Psoas muscle (tissue), 8 donors: ENCODE results near the gene ADGRG6. TPM values are rescaled to one million over a fixed set of nuclear protein-coding genes. Genes with fewer than 3 reads are reported as not detected.
"Not testable (repeated sequence)": the region's sequence is repeated elsewhere in the genome, so short reads cannot be mapped to it uniquely, and the experiment has no call there.

Source experiments
- ATAC-seq, 4 donors: fragments of 200-7000 bp; cut with Tn5 transposase; one replicate each; pipeline ENCODE4 v1.9.1; 2020; ENCODE audit warnings: moderate library complexity in 3 of 4, mild to moderate bottlenecking in 2 of 4
- DNase-seq, 2 donors: peaks; one replicate each; pipeline ENCODE4 v3.0.0-alpha.2; 2020
- H3K27ac ChIP-seq: fragments of 200-600 bp; one replicate; pipeline ENCODE4 v1.8.0; 2022
- H3K27me3 ChIP-seq, 3 donors: fragments of 200-600 bp in 1 of 3; one replicate each; pipeline versions ENCODE4 v1.6.1 to v1.8.0; 2013 to 2022; ENCODE audit warnings: low read length in 2 of 3, mild to moderate bottlenecking in 2 of 3, moderate library complexity in 1 of 3; ENCODE audit not compliant: insufficient read depth in 3 of 3
- H3K36me3 ChIP-seq, 2 donors: fragments of 200-600 bp in 1 of 2; one replicate each; pipeline versions ENCODE4 v1.6.1 to v1.8.0; 2013 to 2022; ENCODE audit warnings: low read depth in 1 of 2, mild to moderate bottlenecking in 1 of 2, moderate library complexity in 1 of 2; ENCODE audit not compliant: insufficient read depth in 1 of 2
- H3K4me1 ChIP-seq: fragments of 200-600 bp; one replicate; pipeline ENCODE4 v1.8.0; 2022
- H3K4me3 ChIP-seq: fragments of 200-600 bp; one replicate; pipeline ENCODE4 v1.8.0; 2022; ENCODE audit warnings: mild to moderate bottlenecking
- H3K9me3 ChIP-seq: fragments of 200-600 bp; one replicate; pipeline ENCODE4 v1.8.0; 2022
- CTCF ChIP-seq: fragments of 200-600 bp; IDR thresholded peaks from one replicate; pipeline ENCODE4 v1.8.0; 2022; ENCODE audit warnings: antibody characterized with exemption
- WGBS, 3 donors: extraction: QIAGEN DNeasy Blood & Tissue Kit; methylation state at CpG; one replicate each; pipeline versions ENCODE4 v1.1.6 to v1.1.7; 2013; 5-methylcytosine and 5-hydroxymethylcytosine counted together
- intact Hi-C, 2 donors: fragments of 100-400 bp; cut with DNase I; formaldehyde crosslinking; loops; one replicate each; pipeline versions ENCODE4 v1.11.0 to v1.14.2; 2022
- polyA plus RNA-seq, 3 donors: library from polyadenylated mRNA; stranded (reverse); fragments of 200-250 nt; gene quantifications; one replicate each; pipeline ENCODE4 v1.2.3, GENCODE V29; 2013
- total RNA-seq, 4 donors: library from RNA; stranded (reverse); fragmentation: NEBNext Ultra II Directional in 2 of 4; extraction: Animal tissue kit (Norgen Biotek cat#: 25700) in 2 of 4; gene quantifications; one replicate each; pipeline versions ENCODE4 v1.2.1 to v1.2.4, GENCODE V29; 2021 to 2023
- donor health status: healthy with polysubstance abuse.
- donor health status: DM: no; HTN: no; CAD: no; lungs with moderate emphysema.
- donor health status: Bipolar disorder and iron deficiency.
- donor health status: healthy.
- donor health status: DM: yes; HTN: yes; CAD: no.
- donor health status: DM: no; HTN: no; CAD: no.
- donor health status: DM: no; HTN: no; CAD: no.
- donor health status: DM: yes; HTN: yes; CAD: no.

Gene ADGRG6
- total and polyA plus RNA-seq, 7 donors, result 0.32 to 2.3 (median 0.59) TPM

- no peak for TF ChIP-seq CTCF
- WGBS, 3 donors, result 46 to 50% (median 48%) methylated on average over 5 of the region's 5 CpGs
- H3K27ac ChIP-seq, result no peak overlapping the region
- DNase-seq (no peak), ATAC-seq (no peak)
- intact Hi-C loops, result no loop called here
- H3K9me3 ChIP-seq, result no peaks in the 10 kb centered on the region
- no peaks in the 10 kb centered on the region for H3K27me3 ChIP-seq
- no peaks in the 10 kb centered on the region for H3K36me3 ChIP-seq
- H3K4me1 ChIP-seq, result no peaks in the 10 kb centered on the region
- H3K4me3 ChIP-seq, result no peak overlapping the region
Observed at GRCh38 chr6:142279350-142280180, 22.2 kb upstream of the ADGRG6 start.

GRCh38 chr6:142280265-142280664 lies 21.5 kb upstream of the ADGRG6 start:
- H3K27ac ChIP-seq, result no peak overlapping the region
- no peak for TF ChIP-seq CTCF
- no peaks in the 10 kb centered on the region for H3K9me3 ChIP-seq
- H3K27me3 ChIP-seq, result no peaks in the 10 kb centered on the region
- no peaks in the 10 kb centered on the region for H3K36me3 ChIP-seq
- DNase-seq (no peak), ATAC-seq (no peak)
- 86 to 95% (median 92%) methylated on average over 1 of the region's 1 CpG for WGBS, 3 donors
- intact Hi-C loops, result no loop called here
- H3K4me1 ChIP-seq, result no peaks in the 10 kb centered on the region
- H3K4me3 ChIP-seq, result no peak overlapping the region

GRCh38 chr6:142280927-142281326 lies 20.9 kb upstream of the ADGRG6 start:
- no peak overlapping the region for H3K4me3 ChIP-seq
- no peak for TF ChIP-seq CTCF
- H3K27me3 ChIP-seq, result no peaks in the 10 kb centered on the region
- intact Hi-C loops, result no loop called here
- H3K27ac ChIP-seq, result no peak overlapping the region
- ATAC-seq (no peak), DNase-seq (no peak)
- H3K36me3 ChIP-seq, result no peaks in the 10 kb centered on the region
- no peaks in the 10 kb centered on the region for H3K9me3 ChIP-seq
- 98 to 99% (median 99%) methylated on average over 4 of the region's 4 CpGs for whole genome bisulfite sequencing, 3 donors
- H3K4me1 ChIP-seq, result no peaks in the 10 kb centered on the region

- 97 to 100% (median 98%) methylated on average over 2 of the region's 4 CpGs for WGBS, 3 donors
- intact Hi-C loops, result not testable (repeated sequence)
Observed at GRCh38 chr6:142283138-142283537, 18.7 kb upstream of the ADGRG6 start.

GRCh38 chr6:142284419-142284818 lies 17.4 kb upstream of the ADGRG6 start:
- TF ChIP-seq CTCF, result no peak
- DNase-seq, result no peak
- no peak for ATAC-seq

More at GRCh38 chr6:142283138-142283537, 18.7 kb upstream of the ADGRG6 start:
- not testable (repeated sequence) for ATAC-seq, H3K4me1 ChIP-seq, H3K27me3 ChIP-seq, H3K36me3 ChIP-seq, DNase-seq, H3K4me3 ChIP-seq, H3K27ac ChIP-seq, H3K9me3 ChIP-seq

More at GRCh38 chr6:142284419-142284818, 17.4 kb upstream of the ADGRG6 start:
- Histone ChIP-seq H3K4me1 (no peaks in the 10 kb centered on the region), H3K27me3 (no peaks in the 10 kb centered on the region), H3K36me3 (no peaks in the 10 kb centered on the region), H3K27ac (no peak overlapping the region), H3K4me3 (no peak overlapping the region), H3K9me3 (no peaks in the 10 kb centered on the region)
- intact Hi-C loops, result no loop called here
- 70 to 80% (median 76%) methylated on average over 1 of the region's 1 CpG for WGBS, 3 donors
